Putamen (tissue), 1 donor: Measurements from ENCODE around the gene LPAR1.

Experiments
- DNase-seq: peaks from one replicate; pipeline ENCODE4 v3.0.0-alpha.2; 2016; ENCODE audit warnings: low spot score

The LPAR1 gene

GRCh38 chr9:111037708-111038330, 451 bp downstream of the LPAR1 start:
- no peak for DNase-seq

GRCh38 chr9:111037356-111037707, 938 bp downstream of the LPAR1 start:
- peak; percentile 25 for DNase-seq

- no peak for DNase-seq
These were observed 1.3 kb downstream of the LPAR1 start for GRCh38 chr9:111036946-111037345.

GRCh38 chr9:111036429-111036789, 1.9 kb downstream of the LPAR1 start:
- DNase-seq = peak; percentile 79

- peak; percentile 14 for DNase-seq
These were observed 2.5 kb downstream of the LPAR1 start for GRCh38 chr9:111035543-111036428.

- DNase-seq = peak; percentile 50
These were observed 3.3 kb downstream of the LPAR1 start for GRCh38 chr9:111034898-111035539.

- DNase-seq = peak; percentile 32
These were observed 3.9 kb downstream of the LPAR1 start for GRCh38 chr9:111034170-111034897.

- peak; percentile 42 for DNase-seq
These were observed 7.8 kb downstream of the LPAR1 start for GRCh38 chr9:111030492-111030891.

GRCh38 chr9:111029260-111029659, 9.0 kb downstream of the LPAR1 start:
- DNase-seq = no peak

GRCh38 chr9:111027798-111028197, 10.5 kb downstream of the LPAR1 start:
- no peak for DNase-seq

- DNase-seq = no peak
These were observed 15.1 kb downstream of the LPAR1 start for GRCh38 chr9:111023128-111023527.

- no peak for DNase-seq
These were observed 17.7 kb downstream of the LPAR1 start for GRCh38 chr9:111020594-111020993.

GRCh38 chr9:111016426-111017045, 21.7 kb downstream of the LPAR1 start:
- no peak for DNase-seq

GRCh38 chr9:111016016-111016415, 22.3 kb downstream of the LPAR1 start:
- DNase-seq = no peak

GRCh38 chr9:111013707-111014106, 24.6 kb downstream of the LPAR1 start:
- DNase-seq = no peak

GRCh38 chr9:111013250-111013649, 25.0 kb downstream of the LPAR1 start:
- DNase-seq = no peak

- no peak for DNase-seq
These were observed 29.9 kb downstream of the LPAR1 start for GRCh38 chr9:111008158-111009075.

GRCh38 chr9:111005746-111006470, 32.4 kb downstream of the LPAR1 start:
- DNase-seq = no peak

- DNase-seq = no peak
These were observed 33.3 kb downstream of the LPAR1 start for GRCh38 chr9:111004936-111005335.

- no peak for DNase-seq
These were observed 35.1 kb downstream of the LPAR1 start for GRCh38 chr9:111003182-111003581.
